ENCODE measurements around the gene MAP2K6.

The MAP2K6 gene

DNA sequence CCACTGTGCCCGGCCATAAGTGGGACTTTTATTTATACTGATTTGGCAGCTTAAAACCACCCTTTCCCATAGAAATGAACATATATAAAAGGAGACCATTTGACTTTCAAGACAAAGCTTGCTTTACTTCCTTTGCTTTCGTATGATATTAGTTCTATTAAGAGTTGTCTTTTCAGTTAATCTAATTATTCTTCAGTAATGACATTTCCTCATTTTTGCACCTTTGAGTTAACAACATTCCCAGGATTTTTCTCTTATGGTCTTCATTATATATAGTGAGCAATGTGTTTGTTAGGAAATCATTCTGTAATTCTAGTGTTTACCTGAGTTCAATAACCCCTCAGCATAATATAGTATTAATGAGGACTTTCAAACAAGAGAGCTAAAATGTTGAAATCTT, 173.8 kb downstream of the MAP2K6 start:
- DNase-seq, result no peak

GRCh38 chr17:69588827-69589239, 174.3 kb downstream of the MAP2K6 start:
- no peak for DNase-seq

GRCh38 chr17:69590671-69591070, 176.2 kb downstream of the MAP2K6 start:
- DNase-seq, result no peak

DNA sequence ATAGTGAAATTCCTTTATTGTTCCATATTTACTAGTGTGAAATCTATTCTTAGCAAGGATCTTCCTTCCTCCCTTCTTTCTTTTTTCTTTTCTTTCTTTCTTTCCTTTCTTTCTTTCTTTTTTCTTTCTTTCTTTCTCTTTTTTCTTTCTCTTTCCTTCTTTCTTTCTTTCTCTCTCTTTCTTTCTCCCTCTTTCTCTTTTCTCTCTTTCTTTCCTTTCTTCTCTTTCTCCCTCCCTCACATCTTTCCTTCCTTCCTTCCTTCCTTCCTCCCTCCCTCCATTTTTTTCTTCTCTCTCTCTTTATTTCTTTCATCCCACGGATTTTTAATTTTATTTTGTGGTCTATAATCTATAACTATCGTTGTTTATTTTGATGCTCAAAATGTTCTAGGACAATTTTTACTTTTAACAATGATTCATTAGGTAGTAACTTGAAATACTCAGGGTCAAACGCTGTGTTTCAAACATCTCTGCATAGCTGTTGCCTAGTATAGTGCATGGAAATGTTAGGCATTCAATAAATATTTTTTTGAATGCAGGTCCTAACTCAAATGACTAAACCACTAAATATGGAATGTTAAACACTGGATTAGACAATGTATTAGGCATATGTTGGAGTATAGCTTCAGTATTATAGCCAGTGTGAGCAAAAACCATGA, 178.3 kb downstream of the MAP2K6 start:
- DNase-seq, result no peak

- no peak for DNase-seq
Measured at GRCh38 chr17:69593351-69593715, 178.8 kb downstream of the MAP2K6 start.

- no peak for DNase-seq
Measured at GRCh38 chr17:69593716-69594115, 179.2 kb downstream of the MAP2K6 start.

DNA sequence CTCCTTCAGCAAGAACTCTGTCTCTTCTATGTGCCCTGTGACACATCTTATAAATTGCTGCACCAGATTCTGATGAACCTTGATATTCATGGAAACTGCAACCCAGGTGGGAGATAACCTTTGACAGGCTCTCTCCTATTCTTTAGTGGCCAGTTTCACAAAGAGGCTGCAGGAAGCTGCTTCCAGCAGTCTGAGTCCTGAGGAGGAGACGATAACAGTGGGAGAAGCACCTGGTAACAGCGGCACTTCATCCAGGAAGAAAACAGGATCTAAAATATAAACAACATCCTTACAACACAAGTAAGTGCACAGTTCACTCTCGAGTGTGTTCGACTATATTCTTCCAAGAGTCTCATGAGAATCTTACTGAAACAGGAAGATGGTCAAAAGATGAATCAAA, 180.1 kb downstream of the MAP2K6 start:
- DNase-seq, result no peak

DNA sequence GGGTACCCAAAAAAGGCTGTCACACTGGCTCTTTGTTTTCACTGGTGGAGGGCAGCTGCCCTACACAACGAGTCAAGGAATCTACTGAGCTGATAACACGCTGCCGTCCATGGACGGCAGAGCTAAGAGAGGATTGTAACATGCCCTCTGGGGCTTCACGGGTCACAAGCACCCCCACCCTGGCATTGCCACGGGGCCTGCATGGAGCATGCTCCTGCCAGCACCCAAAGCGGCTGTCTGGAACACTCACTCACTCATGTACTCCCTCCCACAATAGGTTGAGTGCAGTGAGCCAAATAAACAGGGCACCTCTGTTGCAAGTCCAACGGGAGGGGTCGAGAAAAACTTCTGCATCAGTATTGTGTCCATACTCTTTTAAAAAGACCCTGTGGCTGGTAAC, 181.6 kb downstream of the MAP2K6 start:
- DNase-seq, result no peak

DNA sequence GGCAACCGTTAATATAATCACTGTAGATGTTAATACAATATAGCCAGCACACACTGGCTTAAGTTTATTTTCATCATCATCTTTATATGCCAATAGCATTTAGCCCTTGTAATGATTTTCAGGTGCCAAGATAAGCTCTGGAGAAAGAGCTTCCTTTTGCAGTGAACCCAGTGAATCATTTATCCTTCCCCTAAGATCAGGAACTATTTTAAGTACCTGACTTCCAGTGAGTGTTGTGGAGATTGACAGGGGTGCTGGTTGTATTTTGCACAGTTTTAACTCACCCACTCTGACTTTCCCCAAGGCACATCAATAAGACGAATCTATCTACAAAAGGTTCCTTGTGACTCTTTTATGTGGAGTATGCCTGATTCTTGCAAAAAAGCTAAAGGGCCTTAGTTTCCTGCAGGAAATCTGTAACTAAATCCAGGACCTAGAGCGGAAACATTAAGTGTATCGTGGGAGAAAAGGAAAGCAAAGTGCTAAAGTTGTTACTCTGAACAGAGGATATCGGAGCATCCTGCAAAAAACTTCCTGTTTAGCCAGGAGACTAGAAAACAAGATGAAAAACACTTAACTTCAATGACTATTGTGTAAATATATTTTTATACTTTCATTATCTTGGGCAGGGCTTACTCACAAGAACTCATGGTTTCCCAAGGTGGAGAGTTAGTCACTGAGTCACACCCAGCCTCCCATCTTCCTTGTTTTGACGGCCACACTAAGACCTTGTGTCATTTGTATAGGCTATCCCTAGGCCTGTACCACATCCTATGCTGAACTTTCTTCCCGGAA, 183.6 kb downstream of the MAP2K6 start:
- peak; percentile 53 for DNase-seq

- DNase-seq, result no peak
Measured at GRCh38 chr17:69602972-69603371, 188.5 kb downstream of the MAP2K6 start.
